Loucy (cell line): ENCODE data around the gene TMA16.
A peak's percentile ranks its signal among the peaks of the same experiment; 100 is the strongest.

Source experiments
- H2AFZ ChIP-seq: fragments of 200-600 bp; sonication (generic); 2 replicates; pipeline ENCODE4 v1.6.0; 2016; ENCODE audit warnings: antibody characterized with exemption, mild to moderate bottlenecking, low read length, moderate library complexity
- H3F3A ChIP-seq: fragments of 200-600 bp; 2 replicates; pipeline ENCODE4 v1.6.0; 2016; ENCODE audit warnings: antibody characterized with exemption, low read depth, mild to moderate bottlenecking
- H3K27me3 ChIP-seq: fragments of 200-600 bp; sonication (generic); 2 replicates; pipeline ENCODE4 v1.6.1; 2014; ENCODE audit warnings: low read length, mild to moderate bottlenecking; ENCODE audit not compliant: insufficient read depth, poor library complexity, severe bottlenecking
- H3K36me3 ChIP-seq: fragments of 200-600 bp; sonication (generic); 2 replicates; pipeline ENCODE4 v1.6.1; 2016; ENCODE audit warnings: low read length; ENCODE audit not compliant: insufficient read depth
- H3K4me1 ChIP-seq: fragments of 200-600 bp; sonication (generic); 2 replicates; pipeline ENCODE4 v1.5.1; 2014; ENCODE audit warnings: low read length, mild to moderate bottlenecking; ENCODE audit not compliant: insufficient read depth, poor library complexity, severe bottlenecking
- H3K4me2 ChIP-seq: fragments of 200-600 bp; sonication (generic); 2 replicates; pipeline ENCODE4 v1.6.0; 2014; ENCODE audit warnings: antibody characterized with exemption, low read length, low read depth, mild to moderate bottlenecking; ENCODE audit not compliant: poor library complexity, severe bottlenecking
- H3K4me3 ChIP-seq: fragments of 200-600 bp; sonication (generic); 2 replicates; pipeline ENCODE4 v1.5.1; 2014; ENCODE audit warnings: low read length, mild to moderate bottlenecking, mixed read lengths; ENCODE audit not compliant: poor library complexity, severe bottlenecking
- H3K79me2 ChIP-seq: fragments of 200-600 bp; sonication (generic); 2 replicates; pipeline ENCODE4 v1.6.1; 2014; ENCODE audit warnings: low read length; ENCODE audit not compliant: insufficient read depth
- H3K9ac ChIP-seq: fragments of 200-600 bp; sonication (generic); 2 replicates; pipeline ENCODE4 v1.6.0; 2014; ENCODE audit warnings: mild to moderate bottlenecking, low read depth, low read length, moderate library complexity; ENCODE audit not compliant: poor library complexity, severe bottlenecking
- H3K9me2 ChIP-seq: fragments of 200-600 bp; sonication (generic); replicated peaks from 2 replicates; pipeline ENCODE4 v1.6.1; 2016; ENCODE audit warnings: low read depth, low read length, mixed read lengths
- H3K9me3 ChIP-seq: fragments of 200-600 bp; sonication (generic); 2 replicates; pipeline ENCODE4 v1.6.1; 2014; ENCODE audit warnings: mild to moderate bottlenecking, antibody characterized with exemption, low read length, low read depth; ENCODE audit not compliant: insufficient read depth
- H4K20me1 ChIP-seq: fragments of 200-600 bp; sonication (generic); 2 replicates; pipeline ENCODE4 v1.6.0; 2014; ENCODE audit warnings: antibody characterized with exemption, low read length, mild to moderate bottlenecking; ENCODE audit not compliant: insufficient read depth, poor library complexity, severe bottlenecking
- EZH2phosphoT487 ChIP-seq: fragments of 200-600 bp; IDR thresholded peaks from 2 replicates; pipeline ENCODE4 v1.6.1; 2018; ENCODE audit warnings: antibody characterized with exemption, mild to moderate bottlenecking, moderate library complexity, borderline replicate concordance
- TF ChIP-seq, protein P1 (sequence below): fragments of 200-600 bp; sonication (generic); conservative IDR thresholded peaks from 2 replicates; pipeline ENCODE4 v1.5.1; 2014; ENCODE audit warnings: mild to moderate bottlenecking, antibody characterized with exemption, low read length

The TMA16 gene

DNA sequence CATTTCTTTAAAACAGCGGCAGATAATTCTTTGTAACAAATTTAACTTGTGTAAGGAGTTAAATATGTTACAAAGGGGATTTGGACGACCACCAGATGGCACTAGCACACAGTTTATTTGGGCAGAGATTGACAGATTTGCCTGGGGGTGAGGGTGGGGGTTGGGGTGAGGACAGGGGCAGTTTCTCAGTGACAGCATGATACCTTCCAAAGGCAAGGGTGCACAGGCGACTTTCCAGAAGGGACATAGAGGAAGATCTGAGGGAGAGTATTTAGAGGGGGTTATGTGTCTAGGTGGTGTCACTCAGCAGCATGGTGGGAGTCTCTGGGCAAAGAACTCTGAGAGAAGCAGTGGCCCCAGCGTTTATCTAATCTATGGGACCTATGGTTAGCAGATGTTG, 9.6 kb upstream of the TMA16 start:
- Histone ChIP-seq H3K9ac (no peak overlapping the region), H3K9me3 (no peaks in the 10 kb centered on the region), H3K4me1 (no peaks in the 10 kb centered on the region), H3F3A (no peaks in the 10 kb centered on the region), H3K36me3 (no peaks in the 10 kb centered on the region), H3K27me3 (no peaks in the 10 kb centered on the region), H4K20me1 (no peaks in the 10 kb centered on the region), H3K9me2 (no peaks in the 10 kb centered on the region), H2AFZ (no peak overlapping the region), H3K4me2 (no peak overlapping the region), H3K79me2 (no peaks in the 10 kb centered on the region), H3K4me3 (no peak overlapping the region)
- no peak for TF ChIP-seq EZH2phosphoT487
- TF ChIP-seq, protein P1, sequence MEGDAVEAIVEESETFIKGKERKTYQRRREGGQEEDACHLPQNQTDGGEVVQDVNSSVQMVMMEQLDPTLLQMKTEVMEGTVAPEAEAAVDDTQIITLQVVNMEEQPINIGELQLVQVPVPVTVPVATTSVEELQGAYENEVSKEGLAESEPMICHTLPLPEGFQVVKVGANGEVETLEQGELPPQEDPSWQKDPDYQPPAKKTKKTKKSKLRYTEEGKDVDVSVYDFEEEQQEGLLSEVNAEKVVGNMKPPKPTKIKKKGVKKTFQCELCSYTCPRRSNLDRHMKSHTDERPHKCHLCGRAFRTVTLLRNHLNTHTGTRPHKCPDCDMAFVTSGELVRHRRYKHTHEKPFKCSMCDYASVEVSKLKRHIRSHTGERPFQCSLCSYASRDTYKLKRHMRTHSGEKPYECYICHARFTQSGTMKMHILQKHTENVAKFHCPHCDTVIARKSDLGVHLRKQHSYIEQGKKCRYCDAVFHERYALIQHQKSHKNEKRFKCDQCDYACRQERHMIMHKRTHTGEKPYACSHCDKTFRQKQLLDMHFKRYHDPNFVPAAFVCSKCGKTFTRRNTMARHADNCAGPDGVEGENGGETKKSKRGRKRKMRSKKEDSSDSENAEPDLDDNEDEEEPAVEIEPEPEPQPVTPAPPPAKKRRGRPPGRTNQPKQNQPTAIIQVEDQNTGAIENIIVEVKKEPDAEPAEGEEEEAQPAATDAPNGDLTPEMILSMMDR = peak; percentile 91

DNA sequence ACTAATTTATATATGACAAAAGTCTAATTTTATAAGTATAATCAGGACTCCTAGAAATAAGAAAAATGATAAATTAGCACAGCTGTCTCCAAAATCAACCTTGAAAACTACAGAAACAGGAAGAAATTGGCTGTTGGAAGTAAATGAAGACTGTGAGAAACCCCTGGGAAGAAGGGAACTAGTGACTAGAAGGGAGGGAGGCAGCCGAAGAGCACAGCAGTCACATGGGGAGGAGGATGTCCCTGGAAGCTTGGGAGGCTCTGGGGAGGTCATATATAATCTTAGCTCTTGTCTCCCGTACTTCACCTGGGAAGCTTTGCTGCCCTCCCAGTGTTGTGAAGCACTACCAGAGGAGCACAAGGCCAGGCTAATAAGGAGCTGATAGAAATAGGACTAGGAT, 8.9 kb upstream of the TMA16 start:
- H3K27me3 ChIP-seq = no peaks in the 10 kb centered on the region
- no peak overlapping the region for H2AFZ ChIP-seq
- H3F3A ChIP-seq = no peaks in the 10 kb centered on the region
- no peaks in the 10 kb centered on the region for H3K4me1 ChIP-seq
- no peaks in the 10 kb centered on the region for H4K20me1 ChIP-seq
- H3K79me2 ChIP-seq = no peaks in the 10 kb centered on the region
- no peaks in the 10 kb centered on the region for H3K9me2 ChIP-seq
- no peak for TF ChIP-seq EZH2phosphoT487
- TF ChIP-seq, protein P1 = no peak
- H3K4me2 ChIP-seq = no peak overlapping the region
- no peaks in the 10 kb centered on the region for H3K36me3 ChIP-seq
- H3K9me3 ChIP-seq = no peaks in the 10 kb centered on the region
- no peak overlapping the region for H3K9ac ChIP-seq
- H3K4me3 ChIP-seq = no peak overlapping the region

DNA sequence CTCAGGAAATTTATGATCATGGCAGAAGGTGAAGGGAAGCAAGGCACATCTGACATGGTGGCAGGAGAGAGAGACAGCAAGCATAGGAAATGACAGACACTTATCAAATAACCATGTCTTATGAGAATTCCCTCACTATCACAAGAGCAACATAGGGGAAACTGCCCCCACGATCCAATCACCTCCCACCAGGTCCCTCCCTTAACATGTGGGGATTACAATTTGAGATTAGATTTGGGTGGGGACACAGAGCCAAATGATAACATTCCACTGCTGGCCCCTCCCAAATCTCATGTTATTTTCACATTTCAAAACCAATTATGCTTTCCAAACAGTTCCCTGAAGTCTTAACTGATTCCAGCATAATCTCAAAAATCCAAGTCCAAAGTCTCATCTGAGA, 8.2 kb upstream of the TMA16 start:
- Histone ChIP-seq H3K9me3 (no peaks in the 10 kb centered on the region), H3K36me3 (no peaks in the 10 kb centered on the region), H4K20me1 (no peaks in the 10 kb centered on the region), H3K79me2 (no peaks in the 10 kb centered on the region), H2AFZ (no peak overlapping the region), H3K4me2 (no peak overlapping the region), H3F3A (no peaks in the 10 kb centered on the region), H3K9me2 (no peaks in the 10 kb centered on the region), H3K4me1 (no peaks in the 10 kb centered on the region), H3K27me3 (no peaks in the 10 kb centered on the region), H3K4me3 (no peak overlapping the region), H3K9ac (no peak overlapping the region)
- no peak for TF ChIP-seq EZH2phosphoT487
- TF ChIP-seq, protein P1 = no peak
